ENCODE results near the gene VIP.

GRCh38 chr6:152750694-152751093 is at the start of gene VIP:
- no peak for TF ChIP-seq CTCF (conservative IDR thresholded peaks at IDR 0.05; ENCODE audit: low read depth, low read length)
- no peak for TF ChIP-seq EZH2 (IDR thresholded peaks at IDR 0.05; ENCODE audit: low read length, unreplicated experiment)

All from PC-3 (cell line).